GM19468 (cell line): ENCODE results near the gene GANAB.

Experiments used
- ATAC-seq: cut with Tn5 transposase; IDR thresholded peaks from one replicate; pipeline ENCODE4 v1.9.1; 2021; ENCODE audit warnings: mild to moderate bottlenecking, moderate library complexity, moderate number of reproducible peaks; ENCODE audit not compliant: unreplicated experiment; ENCODE audit errors: extremely low read depth

The GANAB gene

GRCh38 chr11:62578541-62578940 is 67.9 kb downstream of the GANAB start:
- ATAC-seq, result no peak

- no peak for ATAC-seq
Observed at GRCh38 chr11:62577046-62577714, 69.2 kb downstream of the GANAB start.

- ATAC-seq, result no peak
Observed at GRCh38 chr11:62575837-62576236, 70.6 kb downstream of the GANAB start.

GRCh38 chr11:62575156-62575555 is 71.3 kb downstream of the GANAB start:
- ATAC-seq, result no peak
